SK-N-MC (cell line): ENCODE results near the gene OTULINL.

Experiments used
- EZH2 ChIP-seq: fragments of 200-600 bp; sonication (generic); IDR thresholded peaks from one replicate; pipeline ENCODE4 v1.6.1; 2017; ENCODE audit warnings: antibody characterized with exemption
- POLR2AphosphoS5 ChIP-seq: IDR thresholded peaks from 2 replicates; pipeline ENCODE4 v1.6.1; 2012; ENCODE audit warnings: mild to moderate bottlenecking, low read depth, low read length, borderline replicate concordance

- TF ChIP-seq EZH2 (no peak), POLR2AphosphoS5 (no peak)
Measured at GRCh38 chr5:14655146-14655741, 73.7 kb downstream of the OTULINL start.
